Neural cell (in vitro differentiated cells): Measurements from ENCODE around the gene APAF1. TPM values are rescaled to one million over a fixed set of nuclear protein-coding genes. Genes with fewer than 3 reads are reported as not detected.
A peak's percentile ranks its signal among the peaks of the same experiment; 100 is the strongest.

Experiments used
- H2AFZ ChIP-seq: fragments of 200-600, 300-800 bp; sonication (generic), shearing (Covaris generic); 2 replicates; pipeline ENCODE4 v1.6.0; 2014; ENCODE audit warnings: low read depth, mild to moderate bottlenecking, antibody characterized with exemption, low read length, moderate library complexity
- H3F3A ChIP-seq: fragments of 200-600 bp; shearing (Covaris generic); 2 replicates; pipeline ENCODE4 v1.6.1; 2016; ENCODE audit warnings: mild to moderate bottlenecking, moderate library complexity, mixed read lengths, antibody characterized with exemption, low read length; ENCODE audit not compliant: insufficient read depth, poor library complexity, severe bottlenecking
- H3K27ac ChIP-seq: fragments of 200-600, 300-800 bp; sonication (generic), shearing (Covaris generic); 2 replicates; pipeline ENCODE4 v1.5.1; 2014; ENCODE audit warnings: mild to moderate bottlenecking, low read length, moderate library complexity
- H3K27me3 ChIP-seq: fragments of 300-800, 200-600 bp; sonication (generic), shearing (Covaris generic); 2 replicates; pipeline ENCODE4 v1.6.0; 2014; ENCODE audit warnings: mild to moderate bottlenecking, low read depth, low read length, moderate library complexity; ENCODE audit not compliant: insufficient read depth
- H3K36me3 ChIP-seq: fragments of 300-800, 200-600 bp; sonication (generic), shearing (Covaris generic); 2 replicates; pipeline ENCODE4 v1.5.1; 2014; ENCODE audit warnings: mild to moderate bottlenecking, antibody characterized with exemption, low read length, moderate library complexity; ENCODE audit not compliant: insufficient read depth
- H3K4me2 ChIP-seq: fragments of 300-800, 200-600 bp; sonication (generic), shearing (Covaris generic); 2 replicates; pipeline ENCODE4 v1.6.0; 2014; ENCODE audit warnings: mild to moderate bottlenecking, low read length
- H3K4me3 ChIP-seq: fragments of 300-800, 200-600 bp; sonication (generic), shearing (Covaris generic); 2 replicates; pipeline ENCODE4 v1.5.1; 2014; ENCODE audit warnings: mild to moderate bottlenecking, low read length, moderate library complexity
- H3K79me2 ChIP-seq: fragments of 200-600 bp; shearing (Covaris generic); replicated peaks from 2 replicates; pipeline ENCODE4 v1.6.0; 2014; ENCODE audit warnings: mild to moderate bottlenecking, low read length, moderate library complexity; ENCODE audit not compliant: insufficient read depth
- H3K9ac ChIP-seq: fragments of 300-800, 200-600 bp; sonication (generic), shearing (Covaris generic); 2 replicates; pipeline ENCODE4 v1.6.1; 2016; ENCODE audit warnings: mild to moderate bottlenecking, low read length, mixed read lengths
- H3K9me2 ChIP-seq: fragments of 200-600 bp; shearing (Covaris generic); 2 replicates; pipeline ENCODE4 v1.6.1; 2016; ENCODE audit warnings: mild to moderate bottlenecking, low read length, mixed read lengths; ENCODE audit not compliant: insufficient read depth
- H3K9me3 ChIP-seq: fragments of 200-600, 300-800 bp; sonication (generic), shearing (Covaris generic); 2 replicates; pipeline ENCODE4 v1.6.1; 2016; ENCODE audit warnings: mild to moderate bottlenecking, mixed run types, low read length, moderate library complexity, mixed read lengths
- H4K20me1 ChIP-seq: fragments of 200-600 bp; shearing (Covaris generic); 2 replicates; pipeline ENCODE4 v1.6.1; 2016; ENCODE audit warnings: mild to moderate bottlenecking, mixed run types; ENCODE audit not compliant: insufficient read depth
- EP300 ChIP-seq: fragments of 450-650 bp; conservative IDR thresholded peaks from 2 replicates; pipeline ENCODE4 v1.6.1; 2014; ENCODE audit warnings: antibody characterized with exemption, mild to moderate bottlenecking, moderate library complexity; ENCODE audit not compliant: poor library complexity, severe bottlenecking
- EZH2 ChIP-seq: fragments of 200-600, 300-800 bp; shearing (Covaris generic), sonication (generic); IDR thresholded peaks from 2 replicates; pipeline ENCODE4 v1.6.1; 2014; ENCODE audit warnings: antibody characterized with exemption, low read length, borderline replicate concordance, mild to moderate bottlenecking; ENCODE audit not compliant: insufficient read depth, poor library complexity, severe bottlenecking
- MXI1 ChIP-seq: fragments of 450-650 bp; conservative IDR thresholded peaks from 2 replicates; pipeline ENCODE4 v1.6.1; 2014; ENCODE audit warnings: antibody characterized with exemption, mild to moderate bottlenecking; ENCODE audit not compliant: poor library complexity, severe bottlenecking
- POLR2AphosphoS5 ChIP-seq: IDR thresholded peaks from 2 replicates; pipeline ENCODE4 v1.6.1; 2012
- RAD21 ChIP-seq: fragments of 450-650 bp; conservative IDR thresholded peaks from 2 replicates; pipeline ENCODE4 v1.6.1; 2014; ENCODE audit warnings: antibody characterized with exemption, mild to moderate bottlenecking, moderate library complexity
- SMC3 ChIP-seq: fragments of 450-650 bp; conservative IDR thresholded peaks from 2 replicates; pipeline ENCODE4 v1.6.1; 2014; ENCODE audit warnings: antibody characterized with exemption, mild to moderate bottlenecking, moderate library complexity; ENCODE audit not compliant: poor library complexity
- TAF1 ChIP-seq: IDR thresholded peaks from 2 replicates; pipeline ENCODE4 v1.6.1; 2012; ENCODE audit warnings: low read depth
- polyA plus RNA-seq: library from polyadenylated mRNA; depleted of rRNA; stranded (reverse); fragments of >200 nt; gene quantifications from 2 replicates; pipeline ENCODE4 v1.2.3, GENCODE V29; 2014
- TF ChIP-seq, protein P1 (sequence below): fragments of 450-650 bp; IDR thresholded peaks from 2 replicates; pipeline ENCODE4 v1.5.1; 2014; ENCODE audit warnings: antibody characterized with exemption, mild to moderate bottlenecking, moderate library complexity; ENCODE audit not compliant: poor library complexity, severe bottlenecking
- TF ChIP-seq, protein P2 (sequence below): IDR thresholded peaks from 2 replicates; pipeline ENCODE4 v1.6.1; 2012; ENCODE audit warnings: borderline replicate concordance

The APAF1 gene
- polyA plus RNA-seq, 1 donor from 2014 or later: 32.2 TPM

GRCh38 chr12:98646294-98647090, 1.4 kb downstream of the APAF1 start:
- H3K9ac ChIP-seq: no peak overlapping the region
- H3K79me2 ChIP-seq: peaks cover 40% of the 10 kb centered on the region
- H3F3A ChIP-seq: no peaks in the 10 kb centered on the region

DNA sequence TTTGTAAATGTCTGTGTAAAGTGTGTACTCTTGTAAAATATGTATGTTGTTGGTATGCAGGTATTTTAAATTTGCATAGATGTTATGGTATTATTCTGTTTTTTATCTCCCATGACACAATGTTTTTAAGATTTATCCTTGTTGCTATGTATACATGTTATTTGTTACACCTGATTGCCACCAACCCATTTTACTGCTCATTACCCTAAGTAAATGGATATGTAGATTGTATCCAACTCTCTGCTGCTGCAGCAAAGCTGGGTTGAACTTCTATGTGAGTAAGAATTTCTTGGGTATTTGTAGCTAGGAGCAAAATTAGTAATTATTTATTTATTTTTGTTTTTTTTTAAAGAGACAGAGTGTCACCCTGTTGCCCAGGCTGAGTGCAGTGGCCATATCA, 6.2 kb downstream of the APAF1 start:
- H3K79me2 ChIP-seq: peaks cover 17% of the 10 kb centered on the region
- H2AFZ ChIP-seq: no peak overlapping the region
- TF ChIP-seq EZH2 (no peak), MXI1 (no peak), EP300 (no peak), RAD21 (no peak), SMC3 (no peak), TAF1 (no peak), POLR2AphosphoS5 (no peak)
- TF ChIP-seq, protein P1, sequence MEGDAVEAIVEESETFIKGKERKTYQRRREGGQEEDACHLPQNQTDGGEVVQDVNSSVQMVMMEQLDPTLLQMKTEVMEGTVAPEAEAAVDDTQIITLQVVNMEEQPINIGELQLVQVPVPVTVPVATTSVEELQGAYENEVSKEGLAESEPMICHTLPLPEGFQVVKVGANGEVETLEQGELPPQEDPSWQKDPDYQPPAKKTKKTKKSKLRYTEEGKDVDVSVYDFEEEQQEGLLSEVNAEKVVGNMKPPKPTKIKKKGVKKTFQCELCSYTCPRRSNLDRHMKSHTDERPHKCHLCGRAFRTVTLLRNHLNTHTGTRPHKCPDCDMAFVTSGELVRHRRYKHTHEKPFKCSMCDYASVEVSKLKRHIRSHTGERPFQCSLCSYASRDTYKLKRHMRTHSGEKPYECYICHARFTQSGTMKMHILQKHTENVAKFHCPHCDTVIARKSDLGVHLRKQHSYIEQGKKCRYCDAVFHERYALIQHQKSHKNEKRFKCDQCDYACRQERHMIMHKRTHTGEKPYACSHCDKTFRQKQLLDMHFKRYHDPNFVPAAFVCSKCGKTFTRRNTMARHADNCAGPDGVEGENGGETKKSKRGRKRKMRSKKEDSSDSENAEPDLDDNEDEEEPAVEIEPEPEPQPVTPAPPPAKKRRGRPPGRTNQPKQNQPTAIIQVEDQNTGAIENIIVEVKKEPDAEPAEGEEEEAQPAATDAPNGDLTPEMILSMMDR: no peak
- TF ChIP-seq, protein P2, sequence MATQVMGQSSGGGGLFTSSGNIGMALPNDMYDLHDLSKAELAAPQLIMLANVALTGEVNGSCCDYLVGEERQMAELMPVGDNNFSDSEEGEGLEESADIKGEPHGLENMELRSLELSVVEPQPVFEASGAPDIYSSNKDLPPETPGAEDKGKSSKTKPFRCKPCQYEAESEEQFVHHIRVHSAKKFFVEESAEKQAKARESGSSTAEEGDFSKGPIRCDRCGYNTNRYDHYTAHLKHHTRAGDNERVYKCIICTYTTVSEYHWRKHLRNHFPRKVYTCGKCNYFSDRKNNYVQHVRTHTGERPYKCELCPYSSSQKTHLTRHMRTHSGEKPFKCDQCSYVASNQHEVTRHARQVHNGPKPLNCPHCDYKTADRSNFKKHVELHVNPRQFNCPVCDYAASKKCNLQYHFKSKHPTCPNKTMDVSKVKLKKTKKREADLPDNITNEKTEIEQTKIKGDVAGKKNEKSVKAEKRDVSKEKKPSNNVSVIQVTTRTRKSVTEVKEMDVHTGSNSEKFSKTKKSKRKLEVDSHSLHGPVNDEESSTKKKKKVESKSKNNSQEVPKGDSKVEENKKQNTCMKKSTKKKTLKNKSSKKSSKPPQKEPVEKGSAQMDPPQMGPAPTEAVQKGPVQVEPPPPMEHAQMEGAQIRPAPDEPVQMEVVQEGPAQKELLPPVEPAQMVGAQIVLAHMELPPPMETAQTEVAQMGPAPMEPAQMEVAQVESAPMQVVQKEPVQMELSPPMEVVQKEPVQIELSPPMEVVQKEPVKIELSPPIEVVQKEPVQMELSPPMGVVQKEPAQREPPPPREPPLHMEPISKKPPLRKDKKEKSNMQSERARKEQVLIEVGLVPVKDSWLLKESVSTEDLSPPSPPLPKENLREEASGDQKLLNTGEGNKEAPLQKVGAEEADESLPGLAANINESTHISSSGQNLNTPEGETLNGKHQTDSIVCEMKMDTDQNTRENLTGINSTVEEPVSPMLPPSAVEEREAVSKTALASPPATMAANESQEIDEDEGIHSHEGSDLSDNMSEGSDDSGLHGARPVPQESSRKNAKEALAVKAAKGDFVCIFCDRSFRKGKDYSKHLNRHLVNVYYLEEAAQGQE: no peak
- no peak overlapping the region for H3K4me2 ChIP-seq
- H3F3A ChIP-seq: no peaks in the 10 kb centered on the region
- no peaks in the 10 kb centered on the region for H3K9me2 ChIP-seq
- no peaks in the 10 kb centered on the region for H4K20me1 ChIP-seq
- H3K9ac ChIP-seq: no peak overlapping the region
- H3K27me3 ChIP-seq: no peaks in the 10 kb centered on the region
- H3K9me3 ChIP-seq: no peaks in the 10 kb centered on the region
- H3K36me3 ChIP-seq: no peaks in the 10 kb centered on the region
- no peak overlapping the region for H3K4me3 ChIP-seq
- H3K27ac ChIP-seq: no peak overlapping the region

More at GRCh38 chr12:98646294-98647090, 1.4 kb downstream of the APAF1 start:
- Histone ChIP-seq H3K36me3 (no peaks in the 10 kb centered on the region), H3K27ac (no peak overlapping the region), H2AFZ (no peak overlapping the region), H3K4me3 (peak overlapping the region; percentile 96), H3K27me3 (no peaks in the 10 kb centered on the region), H3K9me2 (no peaks in the 10 kb centered on the region), H3K4me2 (peak overlapping the region; percentile 49), H3K9me3 (no peaks in the 10 kb centered on the region), H4K20me1 (no peaks in the 10 kb centered on the region)
- TF ChIP-seq EP300: no peak
- TF ChIP-seq POLR2AphosphoS5: no peak
- TF ChIP-seq, protein P2: no peak
- TF ChIP-seq, protein P1: no peak
- TF ChIP-seq TAF1: no peak
- TF ChIP-seq SMC3: no peak
- no peak for TF ChIP-seq MXI1
- no peak for TF ChIP-seq RAD21
- TF ChIP-seq EZH2: no peak
